Liver (tissue), 3 donors: ENCODE results near the gene CCDC68.

ENCODE experiments used
- ATF3 ChIP-seq: IDR thresholded peaks from 2 replicates; pipeline ENCODE4 v1.6.1; 2016; ENCODE audit warnings: antibody characterized with exemption
- CTCF ChIP-seq: fragments of 150-350 bp; IDR thresholded peaks from 2 replicates; pipeline ENCODE4 v1.5.1; 2017; ENCODE audit warnings: improper control_type of control experiment, low read depth, low read length; ENCODE audit not compliant: missing input control
- EGR1 ChIP-seq, 2 donors: IDR thresholded peaks; 2 replicates each; pipeline ENCODE4 v1.6.1; 2016 to 2018; ENCODE audit warnings: antibody characterized with exemption in 2 of 2, low read depth in 2 of 2
- GABPA ChIP-seq, 2 donors: IDR thresholded peaks in 1 of 2; conservative IDR thresholded peaks in 1 of 2; 2 replicates each; pipeline ENCODE4 v1.6.1; 2016; ENCODE audit warnings: antibody characterized with exemption in 2 of 2, mild to moderate bottlenecking in 1 of 2, moderate library complexity in 1 of 2
- HNF4A ChIP-seq, 2 donors: conservative IDR thresholded peaks; 2 replicates each; pipeline ENCODE4 v1.6.1; 2016; ENCODE audit warnings: antibody characterized with exemption in 2 of 2, mild to moderate bottlenecking in 2 of 2
- JUND ChIP-seq, 2 donors: IDR thresholded peaks; 2 replicates each; pipeline ENCODE4 v1.6.1; 2016; ENCODE audit warnings: antibody characterized with exemption in 2 of 2
- MAX ChIP-seq: IDR thresholded peaks from 2 replicates; pipeline ENCODE4 v1.6.1; 2016; ENCODE audit warnings: antibody characterized with exemption
- RAD21 ChIP-seq, 2 donors: IDR thresholded peaks; 2 replicates each; pipeline ENCODE4 v1.6.1; 2016; ENCODE audit warnings: antibody characterized with exemption in 2 of 2, mild to moderate bottlenecking in 2 of 2
- REST ChIP-seq: IDR thresholded peaks from 2 replicates; pipeline ENCODE4 v1.6.1; 2016; ENCODE audit warnings: antibody characterized with exemption, mild to moderate bottlenecking
- RXRA ChIP-seq, 2 donors: IDR thresholded peaks; 2 replicates each; pipeline ENCODE4 v1.6.1; 2017 to 2018; ENCODE audit warnings: antibody characterized with exemption in 2 of 2, mild to moderate bottlenecking in 1 of 2
- SP1 ChIP-seq: IDR thresholded peaks from 2 replicates; pipeline ENCODE4 v1.6.1; 2018; ENCODE audit warnings: antibody characterized with exemption, mild to moderate bottlenecking
- TAF1 ChIP-seq: conservative IDR thresholded peaks from 2 replicates; pipeline ENCODE4 v1.6.1; 2016; ENCODE audit warnings: antibody characterized with exemption, mild to moderate bottlenecking
- YY1 ChIP-seq: IDR thresholded peaks from 2 replicates; pipeline ENCODE4 v1.6.1; 2016; ENCODE audit warnings: antibody characterized with exemption, mild to moderate bottlenecking
- ZBTB33 ChIP-seq: IDR thresholded peaks from 2 replicates; pipeline ENCODE4 v1.6.1; 2016; ENCODE audit warnings: antibody characterized with exemption
- donor health status: healthy.
- donor health status: healthy.

- TF ChIP-seq CTCF (no peak), REST (no peak), GABPA (IDR thresholded peaks at IDR 0.05 in 1 of 2, conservative IDR thresholded peaks at IDR 0.05 in 1 of 2) (no peak), JUND (IDR thresholded peaks at IDR 0.05) (no peak), RAD21 (IDR thresholded peaks at IDR 0.05) (no peak), MAX (no peak), TAF1 (no peak), RXRA (IDR thresholded peaks at IDR 0.05) (no peak), YY1 (no peak), HNF4A (conservative IDR thresholded peaks at IDR 0.05) (no peak), SP1 (no peak), ZBTB33 (no peak), ATF3 (no peak), EGR1 (IDR thresholded peaks at IDR 0.05; ENCODE audit: low read depth in 2 of 2) (no peak)
Observed at GRCh38 chr18:54932472-54932871, 26.8 kb downstream of the CCDC68 start.
